Mammary epithelial cell (primary cell): Measurements from ENCODE around the gene PARD3B.

Source experiments
- CTCF ChIP-seq, 2 donors: IDR thresholded peaks in 1 of 2; conservative IDR thresholded peaks in 1 of 2; 2 replicates each; pipeline ENCODE4 v1.5.1; 2011 to 2012; ENCODE audit warnings: inconsistent platforms in 2 of 2, low read length in 2 of 2, mild to moderate bottlenecking in 2 of 2, control low read depth in 1 of 2, low read depth in 1 of 2; ENCODE audit not compliant: insufficient read depth in 1 of 2; ENCODE audit errors: extremely low read depth in 1 of 2
- EZH2 ChIP-seq: IDR thresholded peaks from 2 replicates; pipeline ENCODE4 v1.6.1; 2012; ENCODE audit warnings: low read length, inconsistent platforms, borderline replicate concordance

- TF ChIP-seq CTCF (conservative IDR thresholded peaks at IDR 0.05 in 1 of 2, IDR thresholded peaks at IDR 0.05 in 1 of 2; ENCODE audit: extremely low read depth in 1 of 2, insufficient read depth in 1 of 2, low read depth in 1 of 2, low read length in 2 of 2) = no peak
- TF ChIP-seq EZH2 = no peak
Observed at GRCh38 chr2:205352593-205352992, 807.3 kb downstream of the PARD3B start.
